Transverse colon (tissue), 4 donors: ENCODE measurements around the gene APC2. TPM values are rescaled to one million over a fixed set of nuclear protein-coding genes. Genes with fewer than 3 reads are reported as not detected.
"Not testable (repeated sequence)": the region's sequence is repeated elsewhere in the genome, so short reads cannot be mapped to it uniquely, and the experiment has no call there.

Source experiments
- DNase-seq: peaks from one replicate; pipeline ENCODE4 v3.0.0-alpha.2; 2019
- H3K27ac ChIP-seq, 4 donors: fragments of 200-600 bp; sonication (generic); 2 replicates each; pipeline ENCODE4 v1.5.1; 2016 to 2018; ENCODE audit warnings: inconsistent platforms in 4 of 4
- H3K27me3 ChIP-seq: fragments of 200-600 bp; sonication (generic); 2 replicates; pipeline ENCODE4 v1.5.1; 2017; ENCODE audit warnings: inconsistent platforms
- H3K36me3 ChIP-seq, 4 donors: fragments of 200-600 bp; sonication (generic); 2 replicates each; pipeline ENCODE4 v1.5.1; 2017 to 2019; ENCODE audit warnings: inconsistent platforms in 4 of 4
- H3K4me1 ChIP-seq, 4 donors: fragments of 200-600 bp; sonication (generic); 2 replicates each; pipeline ENCODE4 v1.5.1; 2017 to 2020; ENCODE audit warnings: inconsistent platforms in 4 of 4
- H3K4me3 ChIP-seq, 4 donors: fragments of 200-600 bp; sonication (generic); 1 replicate in 1 of 4; 2 replicates in 3 of 4; pipeline versions ENCODE4 v1.5.1 to v1.6.1; 2017 to 2019; ENCODE audit warnings: inconsistent platforms in 4 of 4
- H3K9me3 ChIP-seq, 2 donors: fragments of 200-600 bp; sonication (generic); 2 replicates each; pipeline ENCODE4 v1.5.1; 2017 to 2019; ENCODE audit warnings: inconsistent platforms in 2 of 2
- EP300 ChIP-seq: sonication (generic); formaldehyde crosslinking; IDR thresholded peaks from one replicate; pipeline ENCODE4 v1.6.1; 2017; ENCODE audit warnings: antibody characterized with exemption, low read depth
- POLR2A ChIP-seq: fragments of 450-650 bp; IDR thresholded peaks from one replicate; pipeline ENCODE4 v1.6.1; 2016; ENCODE audit warnings: antibody characterized with exemption, mild to moderate bottlenecking, moderate library complexity
- POLR2AphosphoS5 ChIP-seq, 3 donors: sonication (generic); formaldehyde crosslinking; IDR thresholded peaks; one replicate each; pipeline ENCODE4 v1.6.1; 2016; ENCODE audit warnings: antibody characterized with exemption in 3 of 3
- WGBS, 2 donors: methylation state at CpG; one replicate each; pipeline ENCODE4 v1.1.5; 2018; ENCODE audit warnings: low coverage in 1 of 2; 5-methylcytosine and 5-hydroxymethylcytosine counted together
- in situ Hi-C, 4 donors: fragments of 200-750 bp; cut with MboI; loops; one replicate each; pipeline versions ENCODE4 v1.15.0 to v1.15.1; 2017; ENCODE audit warnings: low sequenced_read_pairs in 3 of 4, low pct_ligation_motif_present in 1 of 4, low pct_unique_long_range_greater_than_20kb in 1 of 4
- intact Hi-C: fragments of 100-400 bp; cut with DNase I; formaldehyde crosslinking; loops from one replicate; pipeline ENCODE4 v1.15.1; 2023; ENCODE audit warnings: low total_unique reads
- total RNA-seq, 4 donors: library from RNA; depleted of rRNA; stranded (reverse); fragments of >200 nt; gene quantifications; one replicate each; pipeline ENCODE4 v1.1.0, GENCODE V29; 2016
- TF ChIP-seq, protein P1 (sequence below), 5 experiments: fragments of 200-600 bp in 3 of 5; fragments of 450-650 bp in 2 of 5; sonication (generic) in 3 of 5; IDR thresholded peaks; 1 replicate in 2 of 5; 2 replicates in 3 of 5; pipeline ENCODE4 v1.5.1; 2016 to 2017; ENCODE audit warnings: antibody characterized with exemption in 5 of 5, inconsistent platforms in 3 of 5, mild to moderate bottlenecking in 2 of 5, moderate library complexity in 1 of 5

APC2 gene
- total RNA-seq, 4 donors from 2014 or later, result under 0.01 to 6.0 (median 0.36) TPM

DNA sequence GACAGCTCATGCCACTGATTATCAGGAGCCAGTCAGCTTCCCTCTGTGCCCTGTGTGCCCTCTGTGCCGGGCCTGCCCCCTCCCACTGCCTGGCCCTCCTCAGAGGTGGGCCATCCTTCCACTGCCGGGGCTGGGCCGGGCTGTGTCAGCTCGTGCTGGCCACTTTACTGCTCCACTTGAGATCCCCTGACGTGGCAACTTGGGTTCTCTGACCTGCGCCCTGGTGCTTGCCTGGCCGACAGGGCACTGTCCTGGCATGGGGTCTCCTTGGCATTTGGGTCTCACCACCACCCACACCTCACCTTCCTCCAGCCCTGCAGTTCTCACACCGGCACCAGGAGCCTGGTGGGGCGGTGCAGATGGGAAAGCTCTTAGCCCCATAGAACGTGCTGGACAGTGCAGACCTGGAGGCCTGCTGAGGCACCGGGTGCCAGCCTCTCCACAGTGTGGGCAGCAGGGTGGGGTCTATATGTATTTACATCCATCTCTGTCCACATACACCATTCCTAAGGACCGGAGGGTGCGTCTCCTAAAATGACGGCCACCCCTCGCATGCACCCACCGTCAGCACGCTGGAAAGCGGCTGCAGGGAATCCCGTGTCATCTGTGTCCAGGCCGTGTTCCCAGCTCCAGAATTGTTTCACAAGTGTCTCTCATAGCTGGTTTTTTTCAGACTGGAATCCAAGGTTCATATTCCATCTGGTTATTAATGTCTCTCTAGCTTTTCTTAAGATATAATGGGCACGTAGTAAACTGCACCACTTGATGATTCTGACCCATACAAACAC, 30.8 kb upstream of the APC2 start:
- Histone ChIP-seq H3K27ac (peak overlapping the region in 1 of 4 donors; percentile 28), H3K36me3 (peaks cover 0 to 33% (median 14%) of the 10 kb centered on the region in 4 donors), H3K9me3 (no peaks in the 10 kb centered on the region), H3K27me3 (no peaks in the 10 kb centered on the region), H3K4me3 (no peak overlapping the region), H3K4me1 (peaks cover 23 to 41% (median 33%) of the 10 kb centered on the region in 4 donors)
- intact Hi-C loops (no loop called here), in situ Hi-C loops (no loop called here)
- 87 to 88% methylated on average over 3 to 21 of the region's 21 CpGs for WGBS, 2 donors
- TF ChIP-seq EP300 (no peak), POLR2AphosphoS5 (IDR thresholded peaks at IDR 0.05) (no peak), POLR2A (no peak)
- TF ChIP-seq, protein P1, sequence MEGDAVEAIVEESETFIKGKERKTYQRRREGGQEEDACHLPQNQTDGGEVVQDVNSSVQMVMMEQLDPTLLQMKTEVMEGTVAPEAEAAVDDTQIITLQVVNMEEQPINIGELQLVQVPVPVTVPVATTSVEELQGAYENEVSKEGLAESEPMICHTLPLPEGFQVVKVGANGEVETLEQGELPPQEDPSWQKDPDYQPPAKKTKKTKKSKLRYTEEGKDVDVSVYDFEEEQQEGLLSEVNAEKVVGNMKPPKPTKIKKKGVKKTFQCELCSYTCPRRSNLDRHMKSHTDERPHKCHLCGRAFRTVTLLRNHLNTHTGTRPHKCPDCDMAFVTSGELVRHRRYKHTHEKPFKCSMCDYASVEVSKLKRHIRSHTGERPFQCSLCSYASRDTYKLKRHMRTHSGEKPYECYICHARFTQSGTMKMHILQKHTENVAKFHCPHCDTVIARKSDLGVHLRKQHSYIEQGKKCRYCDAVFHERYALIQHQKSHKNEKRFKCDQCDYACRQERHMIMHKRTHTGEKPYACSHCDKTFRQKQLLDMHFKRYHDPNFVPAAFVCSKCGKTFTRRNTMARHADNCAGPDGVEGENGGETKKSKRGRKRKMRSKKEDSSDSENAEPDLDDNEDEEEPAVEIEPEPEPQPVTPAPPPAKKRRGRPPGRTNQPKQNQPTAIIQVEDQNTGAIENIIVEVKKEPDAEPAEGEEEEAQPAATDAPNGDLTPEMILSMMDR (IDR thresholded peaks at IDR 0.05), result no peak
- DNase-seq, result no peak

- in situ Hi-C loops, H3K27ac ChIP-seq, H3K4me3 ChIP-seq, H3K27me3 ChIP-seq, H3K9me3 ChIP-seq, DNase-seq, intact Hi-C loops: not testable (repeated sequence)
- Histone ChIP-seq H3K4me1 (peaks cover 18 to 35% (median 27%) of the 10 kb centered on the region in 4 donors), H3K36me3 (peaks cover 0 to 38% (median 14%) of the 10 kb centered on the region in 4 donors)
- 93% methylated on average over 28 of the region's 43 CpGs; no CpG with 5 or more reads in 1 of the 2 donors for WGBS, 2 donors
Measured at GRCh38 chr19:1420085-1420484, 29.8 kb upstream of the APC2 start.

DNA sequence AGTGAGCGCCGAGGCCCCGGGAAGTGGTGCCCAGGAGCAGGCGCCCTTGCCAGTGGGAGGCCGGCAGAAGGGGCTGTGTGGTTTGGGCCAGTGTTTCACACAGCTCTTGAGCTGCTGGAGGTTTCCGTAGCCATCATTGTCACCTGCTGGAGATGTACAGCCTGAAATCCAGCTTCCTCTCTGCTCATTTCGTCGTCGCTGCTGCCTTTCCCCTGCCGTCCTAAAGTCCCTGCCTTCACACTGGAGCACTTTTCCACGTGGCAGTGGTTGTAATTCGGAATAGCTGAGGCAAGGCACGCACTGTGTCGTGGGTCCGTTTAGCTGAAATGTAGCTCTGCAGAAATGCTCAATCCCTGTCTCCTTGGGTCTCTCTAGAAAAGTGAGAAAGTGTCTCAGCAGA, 29.3 kb upstream of the APC2 start:
- DNase-seq, result no peak
- Histone ChIP-seq H3K27ac (no peak overlapping the region), H3K4me3 (no peak overlapping the region), H3K27me3 (no peaks in the 10 kb centered on the region), H3K36me3 (peaks cover 0 to 43% (median 17%) of the 10 kb centered on the region in 4 donors), H3K4me1 (peaks cover 16 to 30% (median 22%) of the 10 kb centered on the region in 4 donors), H3K9me3 (no peaks in the 10 kb centered on the region)
- in situ Hi-C loops, result no loop called here
- intact Hi-C loops, result no loop called here
- TF ChIP-seq EP300, result no peak
- TF ChIP-seq POLR2AphosphoS5 (IDR thresholded peaks at IDR 0.05), result no peak
- no peak for TF ChIP-seq POLR2A
- TF ChIP-seq, protein P1 (IDR thresholded peaks at IDR 0.05), result no peak
- 93% methylated on average over 15 of the region's 15 CpGs; no CpG with 5 or more reads in 1 of the 2 donors for WGBS, 2 donors

GRCh38 chr19:1421218-1421957, 28.5 kb upstream of the APC2 start:
- Histone ChIP-seq H3K27ac (peak overlapping the region in 2 of 4 donors; percentile 6 to 60), H3K4me1 (peaks cover 8 to 22% (median 14%) of the 10 kb centered on the region in 4 donors), H3K4me3 (no peak overlapping the region), H3K27me3 (no peaks in the 10 kb centered on the region), H3K9me3 (no peaks in the 10 kb centered on the region), H3K36me3 (peaks cover 0 to 44% (median 20%) of the 10 kb centered on the region in 4 donors)
- 94% methylated on average over 24 of the region's 37 CpGs; no CpG with 5 or more reads in 1 of the 2 donors for WGBS, 2 donors
- intact Hi-C loops, result no loop called here
- in situ Hi-C loops, result no loop called here
- TF ChIP-seq POLR2A (no peak), POLR2AphosphoS5 (IDR thresholded peaks at IDR 0.05) (no peak), EP300 (no peak)
- TF ChIP-seq, protein P1 (IDR thresholded peaks at IDR 0.05), result no peak
- DNase-seq, result no peak
